ENCODE data around the gene CIBAR2.

DNA sequence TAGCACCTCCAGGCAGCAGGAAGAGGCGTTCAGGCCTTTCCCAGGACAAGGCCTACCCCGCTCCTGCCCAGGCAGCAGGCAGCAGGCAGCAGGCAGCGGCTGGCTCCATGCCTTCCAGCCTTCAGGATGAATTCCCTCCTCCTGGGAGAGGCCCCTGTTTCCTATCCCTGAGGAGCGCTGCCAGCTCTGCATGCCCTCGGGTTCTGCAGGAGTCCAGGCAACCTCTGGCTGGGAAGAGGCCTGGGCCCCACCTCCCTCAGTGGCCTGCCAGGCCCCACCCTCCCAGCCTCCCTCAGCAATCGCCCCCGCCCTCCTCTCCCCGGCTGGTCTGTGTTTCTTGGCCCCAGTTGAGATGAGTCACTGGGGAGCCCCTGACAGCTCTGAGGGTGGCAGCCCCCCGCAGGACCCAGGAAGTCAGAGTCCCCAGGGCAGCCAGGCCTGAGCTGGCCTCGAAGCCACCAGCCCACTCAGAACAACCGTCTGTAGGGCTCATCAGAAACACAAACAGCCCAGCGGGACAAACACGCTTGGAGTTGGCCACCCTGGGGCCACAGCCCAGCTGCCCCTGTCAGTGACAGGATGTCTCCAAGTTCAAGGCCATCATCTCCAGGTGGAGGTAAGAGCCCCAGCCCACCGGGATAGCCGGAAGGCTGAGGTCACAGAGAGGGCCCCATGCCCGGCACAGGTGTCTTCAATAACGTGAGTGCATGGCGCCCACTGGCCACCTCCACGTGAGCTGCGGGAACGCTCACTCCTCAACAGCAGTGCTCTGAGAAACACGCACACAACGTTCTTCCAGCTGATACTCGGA, 39.5 kb upstream of the CIBAR2 start:
- TF ChIP-seq EZH2 (IDR thresholded peaks at IDR 0.05; ENCODE audit: insufficient read depth, poor library complexity, severe bottlenecking) (no peak), EZH2phosphoT487 (IDR thresholded peaks at IDR 0.05; ENCODE audit: insufficient read depth, low read depth) (no peak)
